ENCODE results near the gene AURKAIP1.

GRCh38 chr1:1390675-1391074 is 15.7 kb upstream of the AURKAIP1 start:
- TF ChIP-seq RCOR1 (IDR thresholded peaks at IDR 0.05; ENCODE audit: insufficient replicate concordance, low read length) (no peak), MAFK (IDR thresholded peaks at IDR 0.05; ENCODE audit: low read depth, low read length) (no peak), CTCF (conservative IDR thresholded peaks at IDR 0.05; ENCODE audit: low read depth, low read length) (no peak), MAZ (IDR thresholded peaks at IDR 0.05; ENCODE audit: borderline replicate concordance, low read depth, low read length) (no peak), POLR2A (IDR thresholded peaks at IDR 0.05; ENCODE audit: low read depth, low read length) (no peak), BHLHE40 (IDR thresholded peaks at IDR 0.05; ENCODE audit: low read depth, low read length) (no peak), NFE2L2 (IDR thresholded peaks at IDR 0.05; ENCODE audit: low read depth, low read length) (no peak), RFX5 (IDR thresholded peaks at IDR 0.05; ENCODE audit: low read depth, low read length) (no peak), MXI1 (IDR thresholded peaks at IDR 0.05; ENCODE audit: borderline replicate concordance, low read depth, low read length) (no peak)
- TF ChIP-seq, protein P1, sequence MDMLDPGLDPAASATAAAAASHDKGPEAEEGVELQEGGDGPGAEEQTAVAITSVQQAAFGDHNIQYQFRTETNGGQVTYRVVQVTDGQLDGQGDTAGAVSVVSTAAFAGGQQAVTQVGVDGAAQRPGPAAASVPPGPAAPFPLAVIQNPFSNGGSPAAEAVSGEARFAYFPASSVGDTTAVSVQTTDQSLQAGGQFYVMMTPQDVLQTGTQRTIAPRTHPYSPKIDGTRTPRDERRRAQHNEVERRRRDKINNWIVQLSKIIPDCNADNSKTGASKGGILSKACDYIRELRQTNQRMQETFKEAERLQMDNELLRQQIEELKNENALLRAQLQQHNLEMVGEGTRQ (IDR thresholded peaks at IDR 0.05; ENCODE audit: low read depth, low read length): no peak
